GM12865 (cell line): ENCODE measurements around the gene TMEM244.
"Not testable (repeated sequence)": the region's sequence is repeated elsewhere in the genome, so short reads cannot be mapped to it uniquely, and the experiment has no call there.

Experiments
- DNase-seq: peaks from one replicate; pipeline ENCODE4 v3.0.0; 2010; ENCODE audit warnings: low read depth
- H3K4me3 ChIP-seq: 2 replicates; pipeline ENCODE4 v1.5.1; 2011; ENCODE audit warnings: mild to moderate bottlenecking, low read depth, low read length, control low read depth
- CTCF ChIP-seq: IDR thresholded peaks from 2 replicates; pipeline ENCODE4 v1.5.1; 2011; ENCODE audit warnings: low read length, control low read depth, low read depth, inconsistent platforms; ENCODE audit not compliant: insufficient read depth; ENCODE audit errors: missing control alignments

The TMEM244 gene

GRCh38 chr6:129843573-129843972, 17.5 kb downstream of the TMEM244 start:
- TF ChIP-seq CTCF: no peak
- no peak overlapping the region for H3K4me3 ChIP-seq
- DNase-seq: no peak

GRCh38 chr6:129842881-129843409, 18.2 kb downstream of the TMEM244 start:
- no peak overlapping the region for H3K4me3 ChIP-seq
- TF ChIP-seq CTCF: no peak
- no peak for DNase-seq

GRCh38 chr6:129842137-129842536, 19.0 kb downstream of the TMEM244 start:
- no peak overlapping the region for H3K4me3 ChIP-seq
- no peak for TF ChIP-seq CTCF
- no peak for DNase-seq

- H3K4me3 ChIP-seq, DNase-seq: not testable (repeated sequence)
Measured at GRCh38 chr6:129839562-129839961, 21.6 kb downstream of the TMEM244 start.

GRCh38 chr6:129835691-129836090, 25.4 kb downstream of the TMEM244 start:
- no peak for DNase-seq
- TF ChIP-seq CTCF: no peak
- no peak overlapping the region for H3K4me3 ChIP-seq

GRCh38 chr6:129832299-129832698, 28.8 kb downstream of the TMEM244 start:
- no peak overlapping the region for H3K4me3 ChIP-seq
- TF ChIP-seq CTCF: no peak
- no peak for DNase-seq

GRCh38 chr6:129828229-129828628, 32.9 kb downstream of the TMEM244 start:
- TF ChIP-seq CTCF: no peak
- no peak overlapping the region for H3K4me3 ChIP-seq
- DNase-seq: no peak
